Endodermal cell (in vitro differentiated cells): ENCODE data around the gene KCNJ14. TPM values are rescaled to one million over a fixed set of nuclear protein-coding genes. Genes with fewer than 3 reads are reported as not detected.

ENCODE experiments used
- DNase-seq: peaks from one replicate; pipeline ENCODE4 v3.0.0-alpha.2; 2017
- H3K27ac ChIP-seq: 2 replicates; pipeline ENCODE4 v1.5.1; 2013; ENCODE audit warnings: mild to moderate bottlenecking, low read depth, low read length, moderate library complexity
- H3K27me3 ChIP-seq: 2 replicates; pipeline ENCODE4 v1.6.1; 2013; ENCODE audit warnings: mild to moderate bottlenecking, low read length, moderate library complexity; ENCODE audit not compliant: insufficient read depth, control insufficient read depth, poor library complexity, severe bottlenecking
- H3K36me3 ChIP-seq: 2 replicates; pipeline ENCODE4 v1.7.0; 2013; ENCODE audit warnings: mild to moderate bottlenecking, low read length, moderate library complexity; ENCODE audit not compliant: control insufficient read depth, insufficient read depth
- H3K4me1 ChIP-seq: one replicate; pipeline ENCODE4 v1.7.0; 2013; ENCODE audit warnings: low read length; ENCODE audit not compliant: control insufficient read depth, insufficient read depth
- H3K4me3 ChIP-seq: 2 replicates; pipeline ENCODE4 v1.5.1; 2013; ENCODE audit warnings: mild to moderate bottlenecking, low read length, moderate library complexity
- H3K9ac ChIP-seq: 2 replicates; pipeline ENCODE4 v1.6.1; 2013; ENCODE audit warnings: mild to moderate bottlenecking, low read length, moderate library complexity; ENCODE audit not compliant: poor library complexity, severe bottlenecking; ENCODE audit errors: extremely low read depth
- H3K9me3 ChIP-seq: 2 replicates; pipeline ENCODE4 v1.6.1; 2013; ENCODE audit warnings: mild to moderate bottlenecking, low read length, moderate library complexity; ENCODE audit not compliant: control insufficient read depth
- H3K27ac Mint-ChIP-seq: 2 replicates; pipeline ENCODE4 v1.8.0; 2020; ENCODE audit warnings: mixed read lengths
- H3K27me3 Mint-ChIP-seq: 2 replicates; pipeline ENCODE4 v1.8.0; 2021; ENCODE audit warnings: mild to moderate bottlenecking, mixed read lengths; ENCODE audit not compliant: insufficient read depth
- H3K36me3 Mint-ChIP-seq: 2 replicates; pipeline ENCODE4 v1.8.0; 2020; ENCODE audit warnings: low read depth, mixed read lengths
- H3K4me1 Mint-ChIP-seq: 2 replicates; pipeline ENCODE4 v1.8.0; 2020; ENCODE audit warnings: mixed read lengths
- H3K4me3 Mint-ChIP-seq: 2 replicates; pipeline ENCODE4 v1.8.0; 2020; ENCODE audit warnings: mild to moderate bottlenecking, moderate library complexity, mixed read lengths
- H3K9me3 Mint-ChIP-seq: 2 replicates; pipeline ENCODE4 v1.8.0; 2020; ENCODE audit warnings: mild to moderate bottlenecking, mixed read lengths
- CTCF ChIP-seq: fragments of 200-600 bp; sonication (generic); conservative IDR thresholded peaks from 2 replicates; pipeline ENCODE4 v1.5.0; 2021; ENCODE audit warnings: antibody characterized with exemption, mild to moderate bottlenecking
- WGBS, 2 experiments: methylation state at CpG; one replicate each; pipeline versions ENCODE4 v1.1.5 to v1.1.7; 2013; ENCODE audit warnings: missing lambda C conversion rate in 2 of 2, mixed read lengths in 1 of 2; ENCODE audit not compliant: insufficient coverage in 1 of 2, insufficient read length in 1 of 2; 5-methylcytosine and 5-hydroxymethylcytosine counted together
- total RNA-seq, 2 donors: library from RNA; stranded (reverse); fragmentation: NEBNext Ultra II Directional in 1 of 2; extraction: Animal tissue kit (Norgen Biotek cat#: 25700) in 1 of 2; gene quantifications; 2 replicates in 1 of 2; 3 replicates in 1 of 2; pipeline ENCODE4 v1.2.1, GENCODE V29; 2021

Gene KCNJ14
- total RNA-seq, 2 donors from 2014 or later: 0.73 to 1.1 TPM

- DNase-seq: no peak
- Mint-ChIP-seq H3K4me1 (peaks cover 6% of the 10 kb centered on the region), H3K27ac (no peak overlapping the region), H3K4me3 (no peak overlapping the region), H3K9me3 (no peaks in the 10 kb centered on the region), H3K36me3 (peaks cover 6% of the 10 kb centered on the region), H3K27me3 (peaks cover 14% of the 10 kb centered on the region)
- no peak overlapping the region for H3K27ac ChIP-seq
- no peaks in the 10 kb centered on the region for H3K4me1 ChIP-seq
- WGBS, 2 experiments: 93 to 98% methylated on average over 21 to 46 of the region's 46 CpGs
- H3K27me3 ChIP-seq: no peaks in the 10 kb centered on the region
- no peak overlapping the region for H3K9ac ChIP-seq
- no peaks in the 10 kb centered on the region for H3K9me3 ChIP-seq
- no peak for TF ChIP-seq CTCF
- H3K36me3 ChIP-seq: no peaks in the 10 kb centered on the region
- no peak overlapping the region for H3K4me3 ChIP-seq
Measured at GRCh38 chr19:48497728-48498594, 42.6 kb downstream of the KCNJ14 start.

- no peak for TF ChIP-seq CTCF
- Mint-ChIP-seq H3K27ac (no peak overlapping the region), H3K9me3 (no peaks in the 10 kb centered on the region), H3K27me3 (peaks cover 17% of the 10 kb centered on the region), H3K4me1 (peaks cover 6% of the 10 kb centered on the region), H3K36me3 (peaks cover 6% of the 10 kb centered on the region), H3K4me3 (no peak overlapping the region)
- no peak for DNase-seq
- no peaks in the 10 kb centered on the region for H3K9me3 ChIP-seq
- H3K4me1 ChIP-seq: no peaks in the 10 kb centered on the region
- 90 to 91% methylated on average over 2 to 52 of the region's 59 CpGs for WGBS, 2 experiments
- H3K4me3 ChIP-seq: no peak overlapping the region
- no peaks in the 10 kb centered on the region for H3K36me3 ChIP-seq
- H3K27ac ChIP-seq: no peak overlapping the region
- no peaks in the 10 kb centered on the region for H3K27me3 ChIP-seq
- H3K9ac ChIP-seq: no peak overlapping the region
Measured at GRCh38 chr19:48498595-48499311, 43.4 kb downstream of the KCNJ14 start.

GRCh38 chr19:48499316-48500090 lies 44.1 kb downstream of the KCNJ14 start:
- Mint-ChIP-seq H3K27ac (no peak overlapping the region), H3K4me1 (peaks cover 6% of the 10 kb centered on the region)
- TF ChIP-seq CTCF: no peak

More at GRCh38 chr19:48499316-48500090, 44.1 kb downstream of the KCNJ14 start:
- Mint-ChIP-seq H3K4me3 (peak overlapping the region; percentile 72), H3K9me3 (no peaks in the 10 kb centered on the region), H3K36me3 (peaks cover 6% of the 10 kb centered on the region), H3K27me3 (peaks cover 13% of the 10 kb centered on the region)
- Histone ChIP-seq H3K27ac (no peak overlapping the region), H3K36me3 (no peaks in the 10 kb centered on the region), H3K4me3 (no peak overlapping the region), H3K27me3 (no peaks in the 10 kb centered on the region), H3K4me1 (no peaks in the 10 kb centered on the region), H3K9ac (no peak overlapping the region), H3K9me3 (no peaks in the 10 kb centered on the region)
- 93 to 98% methylated on average over 9 to 44 of the region's 44 CpGs for WGBS, 2 experiments
- peak; percentile 52 for DNase-seq
